ENCODE measurements around the gene TMEM207. TPM values are rescaled to one million over a fixed set of nuclear protein-coding genes. Genes with fewer than 3 reads are reported as not detected.

The TMEM207 gene
- polyA plus RNA-seq, 1 of the 3 experiments (the other 2 are of a cell fraction) = not detected

DNA sequence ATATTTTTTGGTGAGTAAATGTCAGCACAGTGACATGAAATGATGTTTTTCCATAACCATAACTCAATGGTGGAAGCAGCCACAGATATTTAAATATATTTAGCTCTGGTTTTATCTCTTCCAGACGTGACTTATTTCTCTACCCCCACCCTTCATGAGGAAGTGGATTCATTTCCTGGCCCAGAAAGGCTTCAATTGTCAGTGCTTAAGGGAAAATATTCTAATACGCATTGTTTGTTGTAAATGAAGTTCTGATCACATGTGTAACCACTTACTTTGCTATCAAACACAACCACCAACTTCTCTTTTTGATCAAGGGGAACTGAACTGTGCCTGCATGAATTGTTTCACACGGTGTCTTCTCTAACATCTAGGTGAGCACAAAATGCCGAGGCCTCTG is 47.7 kb downstream of the TMEM207 start:
- Histone ChIP-seq H3F3A (replicated peaks; ENCODE audit: insufficient read depth) (no peaks in the 10 kb centered on the region), H2AFZ (ENCODE audit: low read depth) (no peak overlapping the region), H3K9ac (no peak overlapping the region), H3K27me3 (ENCODE audit: insufficient read depth) (peaks cover 9% of the 10 kb centered on the region; the same call in 1 of the 2 replicates), H3K36me3 (replicated peaks in 1 of 2; ENCODE audit: control insufficient read depth in 1 of 2, insufficient read depth in 2 of 2, low read length in 1 of 2) (no peaks in the 10 kb centered on the region), H3K4me1 (ENCODE audit: control insufficient read depth in 1 of 2, insufficient read depth in 2 of 2, low read depth in 1 of 2, low read length in 1 of 2) (no peaks in the 10 kb centered on the region), H3K4me3 (ENCODE audit: low read depth in 2 of 2, low read length in 1 of 2) (no peak overlapping the region), H4K20me1 (ENCODE audit: insufficient read depth) (no peaks in the 10 kb centered on the region), H3K9me3 (no peaks in the 10 kb centered on the region), H3K9me2 (no peaks in the 10 kb centered on the region), H3K27ac (ENCODE audit: low read depth in 2 of 2, low read length in 1 of 2) (no peak overlapping the region), H3K79me2 (ENCODE audit: insufficient read depth) (no peaks in the 10 kb centered on the region), H3K4me2 (no peak overlapping the region)
- TF ChIP-seq ELF1 (IDR thresholded peaks at IDR 0.05) = no peak
- TF ChIP-seq NFIC (IDR thresholded peaks at IDR 0.05; ENCODE audit: borderline replicate concordance) = no peak
- TF ChIP-seq SMC3 (IDR thresholded peaks at IDR 0.05; ENCODE audit: low read depth, low read length) = no peak
- TF ChIP-seq RFX5 (IDR thresholded peaks at IDR 0.05; ENCODE audit: low read length) = no peak
- no peak for TF ChIP-seq FOSL2 (IDR thresholded peaks at IDR 0.05; ENCODE audit: borderline replicate concordance, low read depth)
- TF ChIP-seq TEAD4 (IDR thresholded peaks at IDR 0.05; ENCODE audit: borderline replicate concordance, insufficient read depth) = no peak
- no peak for TF ChIP-seq SIN3A (IDR thresholded peaks at IDR 0.05; ENCODE audit: borderline replicate concordance, low read depth, low read length)
- no peak for TF ChIP-seq CHD2 (IDR thresholded peaks at IDR 0.05; ENCODE audit: low read length, partially characterized antibody)
- ChIA-PET POLR2A (no interaction called here), CTCF (interaction anchor here (1.2 kb wide), 1 partner anchor 80 kb away, joined by 4 read pairs; the partner anchor contains the start of gene CLDN1)
- 19% methylated on average over 4 of the region's 4 CpGs for WGBS (ENCODE audit: low lambda C conversion rate)
- DNase-seq = no peak

DNA sequence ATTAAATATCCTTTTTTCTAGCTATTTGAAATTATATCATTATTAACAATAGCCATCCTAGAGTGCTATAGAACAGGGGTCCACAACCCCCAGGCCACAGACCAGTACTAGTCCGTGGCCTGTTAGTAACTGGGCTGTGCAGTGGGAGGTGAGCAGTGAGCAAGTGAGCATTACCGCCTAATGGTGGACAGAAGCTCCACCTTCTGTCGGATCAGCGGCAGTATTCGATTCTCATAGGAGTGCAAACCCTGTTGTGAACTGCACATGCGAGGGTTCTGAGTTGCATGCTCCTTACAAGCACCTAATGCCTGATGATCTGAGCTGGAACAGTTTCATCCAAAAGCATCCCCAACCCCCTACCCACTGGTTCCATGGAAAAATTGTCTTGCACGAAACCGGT is 50.0 kb downstream of the TMEM207 start:
- 44% methylated on average over 8 of the region's 8 CpGs for WGBS (ENCODE audit: low lambda C conversion rate)
- DNase-seq = no peak
- TF ChIP-seq FOXJ3 (CRISPR knock-in tag; IDR thresholded peaks at IDR 0.05) = no peak
- TF ChIP-seq JUND (IDR thresholded peaks at IDR 0.05) = no peak
- no peak for TF ChIP-seq CHD2 (IDR thresholded peaks at IDR 0.05; ENCODE audit: low read length, partially characterized antibody)
- no peak for TF ChIP-seq NRF1 (IDR thresholded peaks at IDR 0.05; ENCODE audit: low read depth, low read length)
- TF ChIP-seq YY1 (IDR thresholded peaks at IDR 0.05; ENCODE audit: low read depth) = no peak
- TF ChIP-seq RXRA (IDR thresholded peaks at IDR 0.05; ENCODE audit: borderline replicate concordance, low read depth) = no peak
- TF ChIP-seq, protein P1, sequence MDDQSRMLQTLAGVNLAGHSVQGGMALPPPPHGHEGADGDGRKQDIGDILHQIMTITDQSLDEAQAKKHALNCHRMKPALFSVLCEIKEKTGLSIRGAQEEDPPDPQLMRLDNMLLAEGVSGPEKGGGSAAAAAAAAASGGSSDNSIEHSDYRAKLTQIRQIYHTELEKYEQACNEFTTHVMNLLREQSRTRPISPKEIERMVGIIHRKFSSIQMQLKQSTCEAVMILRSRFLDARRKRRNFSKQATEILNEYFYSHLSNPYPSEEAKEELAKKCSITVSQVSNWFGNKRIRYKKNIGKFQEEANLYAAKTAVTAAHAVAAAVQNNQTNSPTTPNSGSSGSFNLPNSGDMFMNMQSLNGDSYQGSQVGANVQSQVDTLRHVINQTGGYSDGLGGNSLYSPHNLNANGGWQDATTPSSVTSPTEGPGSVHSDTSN (IDR thresholded peaks at IDR 0.05) = no peak
- TF ChIP-seq, protein P2, sequence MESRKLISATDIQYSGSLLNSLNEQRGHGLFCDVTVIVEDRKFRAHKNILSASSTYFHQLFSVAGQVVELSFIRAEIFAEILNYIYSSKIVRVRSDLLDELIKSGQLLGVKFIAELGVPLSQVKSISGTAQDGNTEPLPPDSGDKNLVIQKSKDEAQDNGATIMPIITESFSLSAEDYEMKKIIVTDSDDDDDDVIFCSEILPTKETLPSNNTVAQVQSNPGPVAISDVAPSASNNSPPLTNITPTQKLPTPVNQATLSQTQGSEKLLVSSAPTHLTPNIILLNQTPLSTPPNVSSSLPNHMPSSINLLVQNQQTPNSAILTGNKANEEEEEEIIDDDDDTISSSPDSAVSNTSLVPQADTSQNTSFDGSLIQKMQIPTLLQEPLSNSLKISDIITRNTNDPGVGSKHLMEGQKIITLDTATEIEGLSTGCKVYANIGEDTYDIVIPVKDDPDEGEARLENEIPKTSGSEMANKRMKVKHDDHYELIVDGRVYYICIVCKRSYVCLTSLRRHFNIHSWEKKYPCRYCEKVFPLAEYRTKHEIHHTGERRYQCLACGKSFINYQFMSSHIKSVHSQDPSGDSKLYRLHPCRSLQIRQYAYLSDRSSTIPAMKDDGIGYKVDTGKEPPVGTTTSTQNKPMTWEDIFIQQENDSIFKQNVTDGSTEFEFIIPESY (IDR thresholded peaks at IDR 0.05; ENCODE audit: borderline replicate concordance, low read depth) = no peak
- TF ChIP-seq, protein P3, sequence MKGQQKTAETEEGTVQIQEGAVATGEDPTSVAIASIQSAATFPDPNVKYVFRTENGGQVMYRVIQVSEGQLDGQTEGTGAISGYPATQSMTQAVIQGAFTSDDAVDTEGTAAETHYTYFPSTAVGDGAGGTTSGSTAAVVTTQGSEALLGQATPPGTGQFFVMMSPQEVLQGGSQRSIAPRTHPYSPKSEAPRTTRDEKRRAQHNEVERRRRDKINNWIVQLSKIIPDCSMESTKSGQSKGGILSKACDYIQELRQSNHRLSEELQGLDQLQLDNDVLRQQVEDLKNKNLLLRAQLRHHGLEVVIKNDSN (IDR thresholded peaks at IDR 0.05; ENCODE audit: borderline replicate concordance, low read depth) = no peak
- no peak for TF ChIP-seq POLR2AphosphoS5 (IDR thresholded peaks at IDR 0.05; ENCODE audit: low read depth, low read length)
- no peak for TF ChIP-seq MXI1 (IDR thresholded peaks at IDR 0.05; ENCODE audit: low read depth, low read length)
- TF ChIP-seq, protein P4, sequence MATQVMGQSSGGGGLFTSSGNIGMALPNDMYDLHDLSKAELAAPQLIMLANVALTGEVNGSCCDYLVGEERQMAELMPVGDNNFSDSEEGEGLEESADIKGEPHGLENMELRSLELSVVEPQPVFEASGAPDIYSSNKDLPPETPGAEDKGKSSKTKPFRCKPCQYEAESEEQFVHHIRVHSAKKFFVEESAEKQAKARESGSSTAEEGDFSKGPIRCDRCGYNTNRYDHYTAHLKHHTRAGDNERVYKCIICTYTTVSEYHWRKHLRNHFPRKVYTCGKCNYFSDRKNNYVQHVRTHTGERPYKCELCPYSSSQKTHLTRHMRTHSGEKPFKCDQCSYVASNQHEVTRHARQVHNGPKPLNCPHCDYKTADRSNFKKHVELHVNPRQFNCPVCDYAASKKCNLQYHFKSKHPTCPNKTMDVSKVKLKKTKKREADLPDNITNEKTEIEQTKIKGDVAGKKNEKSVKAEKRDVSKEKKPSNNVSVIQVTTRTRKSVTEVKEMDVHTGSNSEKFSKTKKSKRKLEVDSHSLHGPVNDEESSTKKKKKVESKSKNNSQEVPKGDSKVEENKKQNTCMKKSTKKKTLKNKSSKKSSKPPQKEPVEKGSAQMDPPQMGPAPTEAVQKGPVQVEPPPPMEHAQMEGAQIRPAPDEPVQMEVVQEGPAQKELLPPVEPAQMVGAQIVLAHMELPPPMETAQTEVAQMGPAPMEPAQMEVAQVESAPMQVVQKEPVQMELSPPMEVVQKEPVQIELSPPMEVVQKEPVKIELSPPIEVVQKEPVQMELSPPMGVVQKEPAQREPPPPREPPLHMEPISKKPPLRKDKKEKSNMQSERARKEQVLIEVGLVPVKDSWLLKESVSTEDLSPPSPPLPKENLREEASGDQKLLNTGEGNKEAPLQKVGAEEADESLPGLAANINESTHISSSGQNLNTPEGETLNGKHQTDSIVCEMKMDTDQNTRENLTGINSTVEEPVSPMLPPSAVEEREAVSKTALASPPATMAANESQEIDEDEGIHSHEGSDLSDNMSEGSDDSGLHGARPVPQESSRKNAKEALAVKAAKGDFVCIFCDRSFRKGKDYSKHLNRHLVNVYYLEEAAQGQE (IDR thresholded peaks at IDR 0.05; ENCODE audit: low read depth, low read length) = no peak
- no peak for TF ChIP-seq FOXM1 (IDR thresholded peaks at IDR 0.05; ENCODE audit: low read depth)
- TF ChIP-seq SIN3A (IDR thresholded peaks at IDR 0.05; ENCODE audit: borderline replicate concordance, low read depth, low read length) = no peak
- TF ChIP-seq TEAD4 (IDR thresholded peaks at IDR 0.05; ENCODE audit: borderline replicate concordance, insufficient read depth) = no peak
- TF ChIP-seq RCOR1 (IDR thresholded peaks at IDR 0.05; ENCODE audit: low read length) = no peak
- no peak for TF ChIP-seq ELF1 (IDR thresholded peaks at IDR 0.05)

More for the DNA sequence above, 50.0 kb downstream of the TMEM207 start:
- no peaks in the 10 kb centered on the region for H3K79me2 ChIP-seq (ENCODE audit: insufficient read depth)
- H3F3A ChIP-seq (replicated peaks; ENCODE audit: insufficient read depth) = no peaks in the 10 kb centered on the region
- no peaks in the 10 kb centered on the region for H3K36me3 ChIP-seq (replicated peaks in 1 of 2; ENCODE audit: control insufficient read depth in 1 of 2, insufficient read depth in 2 of 2, low read length in 1 of 2)
- no peak overlapping the region for H3K4me3 ChIP-seq (ENCODE audit: low read depth in 2 of 2, low read length in 1 of 2)
- POLR2A ChIA-PET = no interaction called here
- H4K20me1 ChIP-seq (ENCODE audit: insufficient read depth) = no peaks in the 10 kb centered on the region
- H3K9me3 ChIP-seq = no peaks in the 10 kb centered on the region
- H3K9me2 ChIP-seq = 0 out of 2 replicates have a peak, but pooled peaks cover 4% of the 10 kb centered on the region
- H3K27ac ChIP-seq (ENCODE audit: low read depth in 2 of 2, low read length in 1 of 2) = no peak overlapping the region
- H2AFZ ChIP-seq (ENCODE audit: low read depth) = no peak overlapping the region
- CTCF ChIA-PET = no interaction called here
- no peak overlapping the region for H3K9ac ChIP-seq
- no peak overlapping the region for H3K4me2 ChIP-seq
- H3K4me1 ChIP-seq (ENCODE audit: control insufficient read depth in 1 of 2, insufficient read depth in 2 of 2, low read depth in 1 of 2, low read length in 1 of 2) = no peaks in the 10 kb centered on the region
- peaks cover 4% of the 10 kb centered on the region; the same call in 1 of the 2 replicates for H3K27me3 ChIP-seq (ENCODE audit: insufficient read depth)

Data from SK-N-SH (cell line).